ENCODE data around the gene FARP1. TPM values are rescaled to one million over a fixed set of nuclear protein-coding genes. Genes with fewer than 3 reads are reported as not detected.
A peak's percentile ranks its signal among the peaks of the same experiment; 100 is the strongest.

The FARP1 gene
- polyA plus RNA-seq, 5 donors, result 111 to 145 (median 112) TPM

DNA sequence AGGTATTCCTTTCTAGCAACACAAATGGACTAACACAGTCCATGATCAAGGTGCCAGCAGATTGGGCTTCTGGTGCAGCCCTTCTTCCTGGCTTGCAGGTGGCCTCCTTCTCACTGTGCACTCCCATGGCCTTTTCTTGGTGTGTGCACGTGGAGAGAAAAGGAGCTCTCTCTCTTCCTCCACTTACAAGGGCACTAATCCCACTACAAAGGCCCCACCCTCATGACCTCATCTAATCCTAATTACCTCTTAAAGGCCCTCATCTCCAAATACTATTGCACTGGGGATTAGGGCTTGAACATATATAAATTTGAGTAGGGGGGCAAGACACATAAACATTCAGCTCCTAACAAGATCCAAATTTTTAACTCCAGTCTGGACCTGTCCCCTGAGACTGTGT is 19.7 kb upstream of the FARP1 start:
- no peak for DNase-seq

DNA sequence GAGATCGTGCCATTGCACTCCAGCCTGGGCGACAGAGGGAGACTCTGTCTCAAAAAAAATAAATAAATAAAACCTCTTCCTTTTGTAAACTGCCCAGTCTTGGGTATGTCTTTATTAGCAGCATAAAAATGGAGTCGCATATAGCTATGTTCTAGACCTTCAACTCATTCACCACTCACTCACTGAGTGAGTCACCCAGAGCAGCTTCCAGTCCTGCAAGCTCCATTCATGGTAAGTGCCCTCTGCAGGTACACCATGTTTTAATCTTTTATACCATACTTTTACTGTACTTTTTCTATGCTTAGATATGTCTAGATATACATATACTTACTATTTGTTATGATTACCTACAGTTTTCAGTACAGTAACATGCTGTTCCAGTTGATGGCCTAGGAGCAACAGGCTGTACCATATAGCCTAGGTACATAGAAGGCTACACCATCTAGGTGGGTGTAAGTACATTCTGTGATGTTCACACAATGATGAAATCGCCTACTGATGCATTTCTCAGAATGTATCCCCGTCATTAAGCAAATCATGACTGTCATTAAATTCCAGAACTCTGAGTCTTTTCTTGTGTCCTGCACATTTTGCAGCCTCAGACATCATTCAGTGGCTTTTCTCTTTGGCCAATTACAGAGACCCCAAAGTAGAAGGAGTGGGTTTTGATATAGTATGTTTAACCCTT is 13.7 kb upstream of the FARP1 start:
- DNase-seq, result no peak

DNA sequence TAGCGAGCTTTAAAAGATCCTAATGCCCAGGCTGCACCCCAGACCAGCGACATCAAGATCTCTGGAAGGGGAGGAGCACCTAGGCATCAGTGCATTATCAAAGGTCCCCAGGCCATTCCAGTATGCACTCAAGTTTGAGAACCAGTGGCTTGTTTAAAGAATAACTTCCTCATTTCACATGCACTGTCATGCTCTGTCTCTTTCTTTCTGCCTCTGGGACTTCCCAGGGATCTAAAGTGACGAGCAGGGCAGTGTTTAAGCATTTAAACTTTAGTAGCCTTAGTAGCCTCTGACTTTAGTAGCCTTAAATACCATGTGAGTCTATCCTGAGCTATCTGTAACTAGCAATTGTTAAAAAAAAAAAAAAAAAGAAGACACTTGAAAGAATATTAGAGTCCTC is 8.9 kb upstream of the FARP1 start:
- no peak for DNase-seq

DNA sequence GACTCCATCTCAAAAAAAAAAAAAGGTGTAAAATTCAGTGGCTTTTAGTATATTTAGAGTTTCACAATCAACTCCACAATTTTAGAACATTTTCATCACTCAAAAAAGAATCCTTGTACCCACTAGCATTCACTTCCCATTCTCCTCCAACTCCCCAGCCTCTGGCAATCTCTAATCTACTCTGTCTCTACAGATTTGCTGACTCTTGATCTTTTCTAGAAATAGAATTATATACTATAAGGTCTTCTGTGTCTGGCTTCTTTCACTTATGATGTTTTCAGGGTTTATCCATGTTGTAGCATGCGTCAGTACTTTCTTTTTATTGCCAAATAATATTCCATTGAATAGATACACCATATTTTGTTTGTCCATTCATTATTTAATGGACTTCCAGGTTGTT is 8.0 kb upstream of the FARP1 start:
- no peak for DNase-seq

DNA sequence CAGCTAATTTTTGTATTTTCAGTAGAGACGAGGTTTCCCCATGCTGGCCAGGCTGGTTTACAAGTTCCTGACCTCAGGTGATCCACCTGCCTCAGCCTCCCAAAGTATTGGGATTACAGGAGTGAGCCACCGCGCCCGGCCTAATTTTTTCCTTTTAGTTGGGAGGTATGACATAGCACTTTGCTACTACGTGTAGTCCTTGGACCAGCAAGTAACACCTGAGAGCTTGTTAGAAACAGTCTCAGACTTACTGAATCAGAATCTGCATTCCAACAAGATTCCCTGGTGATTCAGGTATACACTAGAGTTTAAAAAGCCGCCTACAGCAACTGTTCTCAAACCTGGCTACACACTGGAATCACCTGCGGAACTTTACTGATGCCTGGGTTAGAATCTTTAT is 1.8 kb upstream of the FARP1 start:
- no peak for DNase-seq

DNA sequence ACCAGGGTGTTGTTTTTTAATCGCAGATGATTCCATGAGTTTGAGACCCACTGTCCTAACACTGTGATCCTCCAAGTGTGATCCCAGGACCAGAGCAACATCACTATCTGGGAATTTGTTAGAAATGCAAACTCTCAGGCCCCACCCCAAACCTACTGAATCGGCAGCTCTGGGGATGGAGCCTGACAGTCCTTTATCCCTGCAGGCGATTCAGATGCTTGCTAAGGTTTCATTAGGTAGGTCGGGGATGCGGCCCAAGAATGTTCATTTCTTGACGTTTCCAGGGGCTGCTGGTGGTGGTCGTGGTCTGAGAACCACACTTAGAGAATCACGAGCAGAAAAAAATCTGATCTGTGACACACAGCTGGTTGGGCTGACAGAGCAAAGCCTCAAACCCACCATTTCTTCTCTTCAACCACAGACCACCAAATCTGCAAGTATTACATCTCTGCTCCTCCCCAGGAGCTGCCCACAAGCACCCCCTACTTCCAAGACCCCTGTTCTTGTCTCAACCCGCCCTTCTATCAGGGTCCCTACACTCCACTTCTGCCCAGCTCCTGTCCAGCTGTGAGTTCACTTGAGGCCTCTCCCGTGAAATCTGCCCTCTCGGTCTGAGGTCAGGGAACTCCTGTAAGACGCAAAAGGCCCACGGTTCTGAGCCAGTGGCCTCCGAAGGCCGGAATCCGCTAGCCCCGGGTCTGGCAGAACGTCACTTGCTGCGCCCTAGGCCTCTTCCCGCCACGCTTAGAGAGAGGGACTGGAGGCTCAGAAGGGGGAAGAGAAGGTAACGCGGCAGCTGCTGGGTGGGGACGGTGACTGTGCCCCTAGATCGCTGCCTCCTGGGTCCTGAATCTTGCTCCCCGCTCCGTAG is 1.1 kb upstream of the FARP1 start:
- peak in 1 of 2 donors; percentile 17 for DNase-seq

DNA sequence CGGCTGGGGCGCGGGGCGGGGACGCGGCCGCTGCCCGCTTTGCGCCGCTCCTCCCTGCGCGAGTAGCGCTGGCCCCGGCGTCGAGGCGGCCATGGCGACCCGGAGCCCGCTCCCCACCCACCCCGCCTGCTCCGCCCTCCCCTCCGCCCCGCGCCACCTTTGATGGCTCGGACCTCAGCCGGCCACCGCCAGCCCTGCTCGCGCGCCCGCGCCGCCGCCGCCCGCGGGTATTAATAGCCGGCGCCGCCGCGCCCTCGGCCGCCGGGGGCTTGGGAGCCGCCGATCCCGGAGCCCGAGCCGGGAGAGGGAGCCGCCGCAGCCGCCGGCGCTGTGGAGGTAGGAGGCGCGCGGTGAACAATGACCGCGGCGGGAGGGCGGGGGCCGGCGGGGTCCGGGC is 261 bp downstream of the FARP1 start:
- peak; percentile 33 to 47 for DNase-seq

DNA sequence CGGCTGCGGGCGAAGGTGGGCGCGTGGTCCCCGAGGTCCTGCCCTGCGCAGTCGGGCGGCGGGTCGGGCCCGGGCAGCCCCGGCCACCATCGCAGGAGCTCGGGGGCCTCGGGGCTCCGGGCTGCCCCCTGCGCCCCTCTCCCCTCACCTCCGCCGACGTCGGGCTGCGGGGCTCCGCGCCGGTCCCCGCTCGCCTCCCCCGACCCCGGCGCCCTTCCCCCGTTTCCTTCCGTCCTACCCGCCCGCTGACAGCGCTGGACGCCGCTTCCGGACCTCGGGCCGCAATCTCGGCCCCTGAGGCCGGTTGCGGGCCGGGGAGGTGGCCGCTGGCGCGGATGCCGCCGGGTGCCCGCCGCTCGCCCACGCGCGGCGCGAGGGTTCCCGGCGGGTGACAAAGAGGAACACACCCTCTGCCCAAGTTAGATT is 720 bp downstream of the FARP1 start:
- DNase-seq, result peak in 1 of 2 donors; percentile 20

DNA sequence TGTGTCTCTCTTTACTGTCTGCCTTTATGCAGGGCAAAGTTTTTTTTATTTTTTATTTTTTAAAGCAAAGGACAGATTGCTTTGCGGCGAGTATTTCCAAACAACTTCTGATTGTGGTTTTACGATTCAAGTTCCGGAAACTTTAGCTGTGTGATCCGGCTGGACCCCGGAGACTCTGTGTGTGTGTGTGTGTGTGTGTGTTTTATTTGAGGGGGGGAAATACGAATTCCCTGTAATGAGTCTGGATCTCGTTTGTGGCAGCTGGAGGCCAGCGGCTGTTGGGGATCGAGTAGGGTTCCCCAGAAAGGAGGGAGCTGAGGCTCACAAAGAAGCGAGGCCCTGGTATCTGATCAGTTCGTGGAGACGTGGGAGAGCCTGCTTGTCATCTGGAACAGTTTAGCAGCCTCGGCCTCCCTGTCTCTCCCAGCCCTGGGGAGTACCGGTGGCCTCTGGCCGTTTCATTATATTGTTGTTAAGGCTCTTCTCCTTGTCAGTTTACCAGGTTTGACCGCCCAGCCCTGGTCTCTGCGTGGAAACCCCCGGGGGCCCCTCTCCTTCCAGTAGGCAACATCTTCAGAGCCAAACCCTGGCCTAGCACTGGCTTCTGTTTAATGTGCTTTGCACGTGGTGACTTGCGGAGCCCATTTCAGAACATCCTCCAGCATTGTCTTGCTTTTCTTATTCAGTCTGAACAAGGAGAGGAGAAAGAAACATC is 1.3 kb downstream of the FARP1 start:
- peak; percentile 23 to 38 for DNase-seq

DNA sequence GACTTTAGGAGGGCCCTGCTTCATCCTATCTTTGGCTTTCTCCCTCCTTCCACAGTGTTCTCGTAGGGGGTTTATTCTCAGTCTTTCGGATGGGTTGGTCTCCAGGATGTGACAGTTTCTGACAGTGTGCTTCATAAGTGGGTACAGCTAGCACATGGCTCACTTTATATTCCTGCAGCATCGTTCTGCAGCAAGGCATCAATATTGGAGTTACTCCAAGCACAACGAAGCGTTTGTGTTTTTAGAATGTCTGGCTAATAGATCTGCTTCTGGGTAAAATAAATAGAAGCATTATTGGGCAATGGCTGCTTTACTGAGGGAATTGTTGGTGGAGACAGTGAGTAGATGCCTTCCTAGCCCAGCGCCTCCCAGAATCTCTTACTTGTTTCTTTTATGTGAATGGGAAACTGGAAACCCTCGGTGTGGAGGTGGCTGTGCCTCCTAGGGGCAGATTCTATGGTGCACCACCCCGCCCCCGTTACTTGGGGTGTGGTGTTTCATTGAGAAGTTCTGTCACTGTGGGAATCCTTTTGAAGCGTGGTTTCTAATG is 2.0 kb downstream of the FARP1 start:
- DNase-seq, result peak in 1 of 2 donors; percentile 29

DNA sequence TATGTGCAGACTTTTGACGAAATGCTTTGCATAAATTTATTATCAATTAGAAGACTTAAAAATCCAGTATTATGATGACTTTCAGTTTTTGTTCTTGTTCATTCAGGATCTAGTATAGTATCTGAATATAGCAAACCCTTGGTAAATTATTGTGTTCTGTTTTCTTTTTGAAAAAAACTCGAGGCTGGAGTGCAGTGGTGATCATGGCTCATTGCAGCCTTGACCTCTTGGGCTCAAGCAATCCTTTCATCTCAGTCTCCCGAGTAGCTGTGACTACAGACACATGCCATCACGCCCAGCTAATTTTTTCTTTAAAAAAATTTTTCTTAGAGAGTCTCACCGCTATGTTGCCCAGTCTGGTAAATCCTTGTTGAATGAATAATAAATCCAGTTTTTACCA is 4.6 kb downstream of the FARP1 start:
- no peak for DNase-seq

DNA sequence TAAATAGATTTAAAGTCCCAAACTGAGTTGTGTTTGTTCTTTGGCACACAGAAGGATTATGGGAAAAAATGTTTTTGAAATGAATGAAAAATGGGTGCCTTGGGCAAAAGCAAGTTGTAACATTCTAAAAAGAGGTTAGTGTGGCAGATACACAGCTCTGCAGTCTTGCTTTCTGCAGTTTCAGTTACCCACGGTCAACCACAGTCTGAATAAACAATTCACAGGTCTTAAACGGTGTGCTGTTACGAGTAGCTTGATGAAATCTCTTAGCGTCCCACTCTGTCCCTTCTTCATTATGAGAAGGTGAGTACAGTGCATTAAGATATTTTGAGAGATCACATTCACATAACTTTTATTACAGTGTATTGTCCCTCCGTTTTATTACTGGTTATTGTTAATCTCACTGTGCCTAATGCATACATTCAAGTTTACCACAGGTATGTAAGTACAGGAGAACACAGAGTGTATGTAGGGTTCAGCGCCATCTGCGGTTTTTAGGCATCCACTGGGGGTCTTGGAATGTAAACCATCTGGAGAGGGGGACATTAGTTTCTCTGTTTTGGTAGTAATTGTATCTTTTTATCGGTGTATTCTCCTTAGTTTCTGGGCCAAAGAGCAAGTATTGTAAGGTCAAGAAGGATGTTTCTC is 8.1 kb downstream of the FARP1 start:
- DNase-seq, result no peak

DNA sequence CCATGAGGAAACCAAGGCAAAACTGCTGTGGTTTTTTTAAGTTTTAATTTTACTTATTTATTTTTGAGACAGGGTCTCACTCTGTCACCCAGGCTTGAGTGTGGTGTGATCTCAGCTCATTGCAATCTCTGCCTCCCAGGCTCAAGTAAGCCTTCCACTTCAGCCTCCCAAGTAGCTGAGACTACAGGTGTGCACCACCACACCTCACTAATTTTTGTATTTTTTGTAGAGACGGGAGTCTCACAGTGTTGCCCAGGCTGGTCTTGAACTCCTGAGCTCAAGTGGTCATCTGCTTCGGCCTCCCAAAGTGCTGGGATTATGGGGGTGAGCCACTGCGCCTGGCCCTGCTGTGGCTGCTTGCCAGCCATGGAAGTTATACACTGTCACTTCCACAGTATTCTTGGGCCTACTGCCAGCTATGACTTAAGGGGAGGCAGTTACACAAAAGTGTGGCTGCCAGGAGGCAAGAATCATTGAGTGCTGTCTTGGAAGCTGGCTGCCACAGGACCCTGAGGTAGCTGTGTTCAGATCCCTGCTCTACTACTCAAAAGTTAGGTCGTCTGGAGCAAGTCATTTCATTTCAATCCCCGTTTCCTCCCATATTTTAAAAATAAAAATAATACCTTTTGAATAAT is 12.7 kb downstream of the FARP1 start:
- DNase-seq, result peak; percentile 49 to 57

DNA sequence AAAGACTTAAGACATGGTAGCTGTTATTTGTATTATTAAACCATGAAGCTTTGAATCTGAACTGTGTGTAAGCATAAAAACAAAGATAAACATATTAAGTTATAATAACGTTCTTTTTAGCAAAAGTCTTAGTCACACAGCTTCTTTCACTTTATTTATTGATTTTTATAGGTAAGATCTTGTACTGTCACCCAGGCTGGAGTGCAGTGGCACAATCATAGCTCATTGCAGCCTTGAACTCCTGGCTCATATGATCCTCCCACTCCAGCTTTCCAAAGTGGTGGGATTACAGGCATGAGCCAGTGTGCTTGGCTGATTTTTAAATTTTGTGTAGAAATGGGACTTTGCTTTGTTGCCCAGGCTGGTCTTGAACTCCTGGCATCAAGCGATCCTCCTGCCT is 13.4 kb downstream of the FARP1 start:
- no peak for DNase-seq

DNA sequence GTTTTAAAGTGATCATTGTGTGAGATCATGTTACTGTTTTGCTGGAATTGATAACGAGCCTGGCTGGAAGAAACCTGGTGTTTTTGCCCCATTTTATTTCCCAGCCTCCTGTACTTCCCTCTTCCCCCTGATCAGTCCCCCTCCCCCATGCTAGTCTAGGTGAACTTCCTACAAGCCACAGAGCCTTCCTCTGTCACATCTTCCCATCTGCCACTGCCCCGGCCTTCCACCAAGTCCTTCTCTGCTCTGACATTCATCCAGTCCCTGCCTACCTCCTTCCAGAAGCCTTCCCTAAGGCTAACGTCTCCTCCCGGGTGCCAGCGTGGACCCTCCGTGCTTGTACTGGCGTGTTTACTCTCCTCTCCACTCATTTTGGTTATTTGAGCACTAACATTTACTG is 14.3 kb downstream of the FARP1 start:
- no peak for DNase-seq

DNA sequence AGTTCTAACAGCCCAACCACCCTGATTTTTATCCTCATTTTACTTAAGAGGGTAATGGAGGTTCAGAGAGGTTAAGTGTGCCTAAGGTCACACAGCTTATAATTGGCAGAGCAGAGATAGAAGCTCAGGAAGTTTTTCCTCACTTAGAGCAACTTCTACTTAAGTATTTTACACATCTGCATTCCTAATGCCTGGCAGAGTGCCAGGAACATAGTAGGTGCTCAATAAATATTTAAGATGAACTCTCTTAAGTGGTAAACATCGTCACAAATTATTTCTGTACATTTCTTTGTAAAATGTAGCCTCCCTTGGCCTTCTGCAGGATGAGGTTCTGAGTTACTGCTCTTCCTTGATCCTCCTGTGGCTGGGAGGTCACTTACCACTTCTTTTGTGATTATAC is 14.7 kb downstream of the FARP1 start:
- DNase-seq, result no peak

DNA sequence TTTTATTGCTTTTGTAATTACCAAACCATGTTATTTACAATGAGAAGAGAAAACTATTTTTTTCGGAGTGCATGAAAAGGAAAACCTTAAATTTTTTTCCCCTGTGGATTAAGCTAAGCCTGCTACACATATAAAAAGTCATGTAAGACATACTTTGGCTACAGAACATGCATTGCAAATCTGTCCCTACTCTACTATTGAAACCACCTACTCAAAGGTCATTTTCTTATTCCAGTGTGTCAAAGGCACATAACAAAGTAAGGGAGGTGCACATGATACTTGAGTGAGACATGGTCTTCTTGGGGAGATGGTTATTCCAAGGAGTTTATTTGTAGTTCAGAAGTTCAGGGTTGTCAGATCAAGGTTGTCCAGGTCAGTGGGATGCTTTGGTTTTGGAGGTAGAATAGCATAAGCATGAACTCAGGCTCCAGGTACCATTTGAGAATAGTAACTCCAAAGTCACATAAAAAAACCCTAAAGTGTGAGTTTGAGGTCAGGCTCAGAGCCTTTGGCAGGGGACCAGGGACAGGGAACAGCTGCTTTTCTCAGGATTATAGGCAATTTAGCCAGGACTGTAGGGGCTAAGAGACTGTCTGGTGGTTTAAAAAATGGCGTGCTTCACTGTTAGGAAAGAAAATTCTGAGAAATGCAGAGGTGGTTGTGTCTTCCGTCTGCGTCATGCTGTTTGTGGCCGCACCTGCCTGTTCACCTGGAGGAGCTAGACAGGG is 15.4 kb downstream of the FARP1 start:
- no peak for DNase-seq

DNA sequence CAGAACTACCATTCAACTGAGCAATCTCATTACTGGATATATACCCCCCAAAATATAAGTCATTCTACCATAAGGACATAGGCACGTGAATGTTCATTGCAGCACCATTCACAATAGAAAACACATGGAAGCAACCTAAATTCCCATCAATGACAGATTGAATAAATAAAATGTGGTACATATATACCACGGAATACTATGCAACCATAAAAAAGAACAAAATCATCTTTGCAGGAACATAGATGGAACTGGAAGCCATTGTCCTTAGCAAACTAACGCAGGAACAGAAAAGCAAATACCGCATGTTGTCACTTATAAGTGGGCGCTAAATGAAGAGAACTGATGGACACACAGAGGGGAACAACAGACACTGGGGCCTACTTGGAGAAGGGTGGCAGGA is 20.0 kb downstream of the FARP1 start:
- DNase-seq, result no peak

DNA sequence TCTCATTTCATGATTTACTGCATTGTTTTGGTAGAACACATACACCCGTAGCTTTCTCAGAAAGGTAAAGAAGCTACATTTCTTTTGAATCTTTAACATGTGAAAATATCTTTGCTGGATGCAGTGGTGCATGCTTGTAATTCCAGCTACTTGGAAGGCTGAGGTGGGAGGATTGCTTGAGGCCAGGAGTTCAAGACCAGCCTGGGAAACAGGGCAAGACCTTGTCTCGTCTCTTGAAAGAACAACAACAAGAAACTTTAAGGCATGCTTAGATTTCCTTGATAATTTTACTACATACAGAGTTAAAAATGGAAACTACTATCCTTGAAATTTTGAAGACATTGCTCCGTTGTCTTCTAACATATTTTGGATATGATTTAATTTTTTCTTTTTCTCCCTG is 26.4 kb downstream of the FARP1 start:
- DNase-seq, result no peak

DNA sequence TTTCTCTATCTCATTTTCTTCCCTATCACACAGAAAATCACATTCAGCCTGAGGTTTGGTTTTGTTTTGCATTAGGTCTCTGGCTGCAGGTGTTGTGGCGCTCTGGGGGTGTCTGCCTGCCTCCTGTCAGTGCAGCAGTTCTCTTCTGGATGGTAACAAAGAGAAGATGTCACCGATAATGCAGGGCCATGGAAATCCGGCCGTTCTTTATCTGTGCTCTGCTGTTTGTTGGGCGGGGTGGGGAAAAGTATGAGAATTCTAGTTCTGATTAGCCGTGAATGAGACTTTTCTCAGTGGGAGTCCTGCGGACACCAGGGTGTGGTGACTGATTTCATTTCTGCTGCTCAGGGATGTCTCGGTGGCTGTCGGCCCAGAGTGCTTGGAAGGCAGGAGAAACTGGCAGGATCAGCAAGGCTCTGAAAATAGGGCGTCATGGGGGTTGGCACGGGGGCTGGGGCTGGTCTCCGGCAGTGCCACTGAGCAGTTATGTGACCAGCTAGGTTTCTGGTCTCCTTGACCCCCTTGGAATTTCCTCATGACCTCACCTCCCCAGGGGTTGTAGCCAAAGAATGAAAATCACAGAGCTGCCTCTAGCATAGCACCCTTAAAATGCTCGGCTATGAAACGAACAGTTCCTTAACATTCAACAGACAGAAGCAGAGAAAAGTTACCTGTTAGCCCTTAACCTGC is 29.2 kb downstream of the FARP1 start:
- DNase-seq, result no peak

Data from right lung (tissue), 5 donors.